SK-MEL-5 (cell line): ENCODE results near the gene HSP90AB1. TPM values are rescaled to one million over a fixed set of nuclear protein-coding genes. Genes with fewer than 3 reads are reported as not detected.

ENCODE experiments used
- DNase-seq: peaks from one replicate; pipeline ENCODE4 v3.0.0-alpha.2; 2016; ENCODE audit warnings: low read depth, low spot score
- in situ Hi-C: cut with HindIII; loops from 2 replicates; pipeline ENCODE4 v1.10.0; 2016; ENCODE audit warnings: low sequenced_read_pairs, high pct_unique_total_duplicates, low pct_unique_long_range_greater_than_20kb
- polyA plus RNA-seq, 2 experiments: library from polyadenylated mRNA; depleted of rRNA; stranded (reverse); fragments of >200 nt; gene quantifications; 2 replicates each; pipeline ENCODE4 v1.2.3, GENCODE V29; 2015
- total RNA-seq: library from RNA; depleted of rRNA; stranded (reverse); fragments of >200 nt; shearing (Covaris generic); gene quantifications from 2 replicates; pipeline ENCODE4 v1.2.3, GENCODE V29; 2014; rRNA removed

The HSP90AB1 gene
- total RNA-seq, result 1,764 and 1,784 TPM in 2 replicates
- 1,325 and 1,525 TPM in 2 replicates for polyA plus RNA-seq (2015; cell fraction: cytosol; rRNA removed)
- polyA plus RNA-seq (2015; cell fraction: nucleus; rRNA removed), result 608 and 680 TPM in 2 replicates

GRCh38 chr6:44246663-44247337 lies at the start of gene HSP90AB1:
Gene HSP90AB1 (plus strand): TSS chr6:44247101. CDS start chr6:44248630, 1,529 bp downstream.
- in situ Hi-C loops, result no loop called here

GRCh38 chr6:44198684-44199083 lies 48.2 kb upstream of the HSP90AB1 start:
- DNase-seq, result no peak
- in situ Hi-C loops, result no loop called here

More at GRCh38 chr6:44246663-44247337, at the start of gene HSP90AB1:
- peak; percentile 96 for DNase-seq

- in situ Hi-C loops, result no loop called here
- no peak for DNase-seq
These were observed 47.0 kb upstream of the HSP90AB1 start for GRCh38 chr6:44199883-44200282.

- DNase-seq, result no peak
- in situ Hi-C loops, result no loop called here
These were observed 45.7 kb upstream of the HSP90AB1 start for GRCh38 chr6:44201200-44201599.

- DNase-seq, result no peak
- in situ Hi-C loops, result no loop called here
These were observed 45.1 kb upstream of the HSP90AB1 start for GRCh38 chr6:44201638-44202303.

GRCh38 chr6:44202332-44202971 lies 44.4 kb upstream of the HSP90AB1 start:
- no peak for DNase-seq
- in situ Hi-C loops, result no loop called here

- in situ Hi-C loops, result no loop called here
- DNase-seq, result no peak
These were observed 43.7 kb upstream of the HSP90AB1 start for GRCh38 chr6:44202972-44203750.

GRCh38 chr6:44203955-44204354 lies 42.9 kb upstream of the HSP90AB1 start:
- no peak for DNase-seq
- in situ Hi-C loops, result no loop called here

GRCh38 chr6:44207966-44208365 lies 38.9 kb upstream of the HSP90AB1 start:
- in situ Hi-C loops, result no loop called here

GRCh38 chr6:44211284-44211683 lies 35.6 kb upstream of the HSP90AB1 start:
- in situ Hi-C loops, result no loop called here
- no peak for DNase-seq

More at GRCh38 chr6:44207966-44208365, 38.9 kb upstream of the HSP90AB1 start:
- DNase-seq, result no peak

- in situ Hi-C loops, result no loop called here
- no peak for DNase-seq
These were observed 32.6 kb upstream of the HSP90AB1 start for GRCh38 chr6:44214307-44214706.

GRCh38 chr6:44216677-44217331 lies 30.1 kb upstream of the HSP90AB1 start, which contains the start of gene MYMX:
Gene MYMX (plus strand): TSS chr6:44216926. CDS start chr6:44217472, 546 bp downstream.
- in situ Hi-C loops, result no loop called here
- DNase-seq, result no peak

- in situ Hi-C loops, result no loop called here
- no peak for DNase-seq
These were observed 29.4 kb upstream of the HSP90AB1 start for GRCh38 chr6:44217332-44218143.

- DNase-seq, result no peak
- in situ Hi-C loops, result no loop called here
These were observed 27.7 kb upstream of the HSP90AB1 start for GRCh38 chr6:44219053-44219814.

GRCh38 chr6:44219815-44220784 lies 26.8 kb upstream of the HSP90AB1 start:
- DNase-seq, result no peak
- in situ Hi-C loops, result no loop called here
